WTC11 (cell line): ENCODE data around the gene GJD4. TPM values are rescaled to one million over a fixed set of nuclear protein-coding genes. Genes with fewer than 3 reads are reported as not detected.
A peak's percentile ranks its signal among the peaks of the same experiment; 100 is the strongest.

Source experiments
- ATAC-seq: fragments of 200-7000 bp; cut with Tn5 transposase; 2 replicates; pipeline ENCODE4 v1.10.0; 2021; ENCODE audit warnings: mild to moderate bottlenecking, moderate library complexity
- CTCF ChIA-PET: fragments of 300-600 bp; sonication (Branson Sonifier 250); formaldehyde crosslinking; loops from one replicate; lab custom pipeline; 2021; ENCODE audit warnings: antibody characterized with exemption; lab: Charles Lee
- POLR2A ChIA-PET: fragments of 350-600 bp; sonication (Branson Sonifier 250); formaldehyde crosslinking; loops from one replicate; lab custom pipeline; 2021; ENCODE audit warnings: antibody characterized with exemption; lab: Charles Lee
- DNase-seq: peaks from one replicate; pipeline ENCODE4 v3.0.0; 2021; ENCODE audit warnings: low spot score
- H3K27ac Mint-ChIP-seq: 2 replicates; pipeline ENCODE4 v1.8.0; 2021; ENCODE audit warnings: mixed read lengths
- H3K27me3 Mint-ChIP-seq: 2 replicates; pipeline ENCODE4 v1.8.0; 2021; ENCODE audit warnings: low read depth, mild to moderate bottlenecking, moderate library complexity, mixed read lengths
- H3K36me3 Mint-ChIP-seq: 2 replicates; pipeline ENCODE4 v1.8.0; 2021; ENCODE audit warnings: mixed read lengths
- H3K4me1 Mint-ChIP-seq: 2 replicates; pipeline ENCODE4 v1.8.0; 2022; ENCODE audit warnings: mixed read lengths
- H3K4me3 Mint-ChIP-seq: 2 replicates; pipeline ENCODE4 v1.8.0; 2021; ENCODE audit warnings: mild to moderate bottlenecking, moderate library complexity, mixed read lengths
- H3K9me3 Mint-ChIP-seq: 2 replicates; pipeline ENCODE4 v1.8.0; 2021; ENCODE audit warnings: mixed read lengths
- FOXP1 ChIP-seq: sonication (generic); formaldehyde crosslinking; IDR thresholded peaks from 2 replicates; pipeline ENCODE4 v1.8.0; 2022; ENCODE audit warnings: missing genetic modification reagents, mild to moderate bottlenecking, moderate library complexity, borderline replicate concordance
- KAT7 ChIP-seq: sonication (generic); formaldehyde crosslinking; IDR thresholded peaks from 2 replicates; pipeline ENCODE4 v1.8.1; 2023; ENCODE audit warnings: missing genetic modification reagents, mild to moderate bottlenecking, borderline replicate concordance
- NFYB ChIP-seq: sonication (generic); formaldehyde crosslinking; conservative IDR thresholded peaks from 2 replicates; pipeline ENCODE4 v1.8.0; 2022; ENCODE audit warnings: low read depth, missing genetic modification reagents
- PRRX2 ChIP-seq: fragments of 250-450 bp; sonication (Bioruptor Pico); IDR thresholded peaks from 2 replicates; pipeline ENCODE4 v1.8.0; 2021; ENCODE audit warnings: mild to moderate bottlenecking
- RORB ChIP-seq: fragments of 250-450 bp; sonication (Bioruptor Pico); IDR thresholded peaks from 2 replicates; pipeline ENCODE4 v1.9.0; 2021; ENCODE audit warnings: mild to moderate bottlenecking
- SMAD3 ChIP-seq: sonication (generic); formaldehyde crosslinking; IDR thresholded peaks from 2 replicates; pipeline ENCODE4 v1.8.0; 2022; ENCODE audit warnings: missing genetic modification reagents, mild to moderate bottlenecking, borderline replicate concordance
- SMAD4 ChIP-seq: sonication (generic); formaldehyde crosslinking; IDR thresholded peaks from 2 replicates; pipeline ENCODE4 v1.8.0; 2022; ENCODE audit warnings: mild to moderate bottlenecking, missing genetic modification reagents
- ZNF317 ChIP-seq: sonication (generic); formaldehyde crosslinking; IDR thresholded peaks from 2 replicates; pipeline ENCODE4 v1.8.1; 2023; ENCODE audit warnings: low read depth, mild to moderate bottlenecking, moderate library complexity, missing genetic modification reagents, borderline replicate concordance
- ZNF396 ChIP-seq: fragments of 250-450 bp; sonication (Bioruptor Pico); IDR thresholded peaks from 2 replicates; pipeline ENCODE4 v1.8.0; 2021; ENCODE audit warnings: mild to moderate bottlenecking, moderate library complexity, borderline replicate concordance
- ZNF671 ChIP-seq: fragments of 250-450 bp; sonication (Bioruptor Pico); IDR thresholded peaks from 2 replicates; pipeline ENCODE4 v1.8.0; 2021; ENCODE audit warnings: mild to moderate bottlenecking
- total RNA-seq: library from RNA; stranded (reverse); gene quantifications from 3 replicates; pipeline ENCODE4 v1.2.3, GENCODE V29; 2021
- TF ChIP-seq, protein P1 (sequence below): sonication (generic); formaldehyde crosslinking; conservative IDR thresholded peaks from 2 replicates; pipeline ENCODE4 v1.8.1; 2023; ENCODE audit warnings: mild to moderate bottlenecking, low read depth, missing genetic modification reagents, moderate library complexity
- TF ChIP-seq, protein P2 (sequence below): sonication (generic); formaldehyde crosslinking; IDR thresholded peaks from 2 replicates; pipeline ENCODE4 v1.8.0; 2022; ENCODE audit warnings: mild to moderate bottlenecking, missing genetic modification reagents
- TF ChIP-seq, protein P3 (sequence below): sonication (generic); formaldehyde crosslinking; IDR thresholded peaks from 2 replicates; pipeline ENCODE4 v1.8.1; 2022; ENCODE audit warnings: low read depth, mild to moderate bottlenecking, moderate library complexity, missing genetic modification reagents, borderline replicate concordance
- TF ChIP-seq, protein P4 (sequence below): sonication (generic); formaldehyde crosslinking; IDR thresholded peaks from 2 replicates; pipeline ENCODE4 v1.8.0; 2023; ENCODE audit warnings: missing genetic modification reagents
- TF ChIP-seq, protein P5 (sequence below): sonication (generic); formaldehyde crosslinking; IDR thresholded peaks from 2 replicates; pipeline ENCODE4 v1.8.1; 2023; ENCODE audit warnings: mild to moderate bottlenecking, missing genetic modification reagents, borderline replicate concordance
- TF ChIP-seq, protein P6 (sequence below): sonication (generic); formaldehyde crosslinking; IDR thresholded peaks from 2 replicates; pipeline ENCODE4 v1.8.1; 2023; ENCODE audit warnings: mild to moderate bottlenecking, missing genetic modification reagents, moderate library complexity
- TF ChIP-seq, protein P7 (sequence below): sonication (generic); formaldehyde crosslinking; IDR thresholded peaks from 2 replicates; pipeline ENCODE4 v1.8.1; 2023; ENCODE audit warnings: mild to moderate bottlenecking, moderate library complexity, missing genetic modification reagents
- TF ChIP-seq, protein P8 (sequence below): sonication (generic); formaldehyde crosslinking; IDR thresholded peaks from 2 replicates; pipeline ENCODE4 v1.8.1; 2023; ENCODE audit warnings: mild to moderate bottlenecking, missing genetic modification reagents, moderate library complexity

GJD4 gene
- total RNA-seq, 1 experiment from 2014 or later, result not detected

DNA sequence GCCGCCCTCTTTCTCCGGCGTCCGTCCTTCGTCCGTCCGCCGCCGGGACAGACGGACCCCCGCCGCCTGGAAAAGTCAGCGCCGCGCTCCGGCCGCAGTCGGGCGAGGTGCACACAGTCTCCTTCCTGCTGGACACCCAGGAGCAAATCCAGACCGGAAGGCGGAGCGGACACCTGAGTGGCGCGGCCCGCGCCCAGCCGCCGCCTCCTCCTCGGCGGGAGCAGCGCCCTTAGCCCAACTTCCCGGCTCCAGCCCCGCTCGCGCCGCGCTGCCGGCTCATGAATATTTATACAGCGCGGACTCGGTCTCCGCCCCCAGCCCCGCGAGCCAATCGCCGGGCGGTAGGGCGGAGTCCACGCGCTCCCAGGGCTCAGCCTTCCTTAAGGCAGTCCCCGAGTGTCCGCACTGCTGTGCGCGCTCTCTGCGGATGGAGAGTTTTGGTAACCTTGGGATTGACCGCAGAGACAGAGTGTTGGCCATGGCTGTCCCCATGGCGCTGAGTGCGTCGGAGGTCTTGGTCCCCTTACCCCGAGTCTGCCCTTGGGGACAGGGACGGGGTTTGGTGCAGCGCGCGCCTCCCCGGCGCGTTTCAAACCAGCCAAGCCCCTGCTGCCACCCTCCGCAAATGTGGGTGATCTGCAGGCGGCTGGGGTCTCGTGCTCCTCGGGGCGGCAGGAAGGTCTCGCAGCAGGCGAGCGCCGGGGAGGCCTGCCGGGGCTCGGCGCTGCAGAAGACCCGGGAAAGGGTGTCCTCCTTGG, 37.1 kb downstream of the GJD4 start, which contains the start of gene FZD8 (continued):
- TF ChIP-seq, protein P1, sequence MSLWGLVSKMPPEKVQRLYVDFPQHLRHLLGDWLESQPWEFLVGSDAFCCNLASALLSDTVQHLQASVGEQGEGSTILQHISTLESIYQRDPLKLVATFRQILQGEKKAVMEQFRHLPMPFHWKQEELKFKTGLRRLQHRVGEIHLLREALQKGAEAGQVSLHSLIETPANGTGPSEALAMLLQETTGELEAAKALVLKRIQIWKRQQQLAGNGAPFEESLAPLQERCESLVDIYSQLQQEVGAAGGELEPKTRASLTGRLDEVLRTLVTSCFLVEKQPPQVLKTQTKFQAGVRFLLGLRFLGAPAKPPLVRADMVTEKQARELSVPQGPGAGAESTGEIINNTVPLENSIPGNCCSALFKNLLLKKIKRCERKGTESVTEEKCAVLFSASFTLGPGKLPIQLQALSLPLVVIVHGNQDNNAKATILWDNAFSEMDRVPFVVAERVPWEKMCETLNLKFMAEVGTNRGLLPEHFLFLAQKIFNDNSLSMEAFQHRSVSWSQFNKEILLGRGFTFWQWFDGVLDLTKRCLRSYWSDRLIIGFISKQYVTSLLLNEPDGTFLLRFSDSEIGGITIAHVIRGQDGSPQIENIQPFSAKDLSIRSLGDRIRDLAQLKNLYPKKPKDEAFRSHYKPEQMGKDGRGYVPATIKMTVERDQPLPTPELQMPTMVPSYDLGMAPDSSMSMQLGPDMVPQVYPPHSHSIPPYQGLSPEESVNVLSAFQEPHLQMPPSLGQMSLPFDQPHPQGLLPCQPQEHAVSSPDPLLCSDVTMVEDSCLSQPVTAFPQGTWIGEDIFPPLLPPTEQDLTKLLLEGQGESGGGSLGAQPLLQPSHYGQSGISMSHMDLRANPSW (CRISPR knock-in tag), result no peak
- no peak for TF ChIP-seq ZNF396 (CRISPR knock-in tag)
- no peak for TF ChIP-seq ZNF317 (CRISPR knock-in tag)
- no peak for TF ChIP-seq SMAD4
- no peak for TF ChIP-seq ZNF671 (CRISPR knock-in tag)

DNA sequence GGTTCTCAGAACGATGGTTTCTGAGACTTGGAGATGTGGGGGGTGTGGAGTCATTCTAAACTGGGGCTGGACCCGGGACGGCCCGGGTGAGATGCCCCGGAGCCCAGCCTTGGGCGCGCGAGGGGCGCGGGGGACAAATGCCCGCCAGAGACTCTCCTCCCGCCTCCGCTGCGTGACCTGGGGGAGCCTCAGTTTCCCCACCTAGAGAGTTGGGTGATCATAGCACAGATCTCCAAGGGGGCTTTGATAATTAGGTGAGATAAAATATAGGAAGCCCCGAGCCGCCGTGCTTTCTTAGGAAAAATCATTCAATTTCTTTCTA, 37.6 kb downstream of the GJD4 start:
- Mint-ChIP-seq H3K4me3 (peak overlapping the region; percentile 77), H3K27ac (no peak overlapping the region), H3K9me3 (peaks cover 4% of the 10 kb centered on the region), H3K36me3 (peaks cover 3% of the 10 kb centered on the region; the same call in 1 of the 2 replicates), H3K4me1 (peaks cover 24% of the 10 kb centered on the region), H3K27me3 (peaks cover 39% of the 10 kb centered on the region)
- DNase-seq, result no peak
- ATAC-seq, result peak; percentile 0
- POLR2A ChIA-PET, result no interaction called here
- CTCF ChIA-PET, result no interaction called here
- TF ChIP-seq ZNF396 (CRISPR knock-in tag) (no peak), RORB (no peak), ZNF671 (CRISPR knock-in tag) (no peak), SMAD3 (CRISPR knock-in tag) (no peak), NFYB (no peak), FOXP1 (CRISPR knock-in tag) (no peak), KAT7 (CRISPR knock-in tag) (no peak), PRRX2 (CRISPR knock-in tag) (no peak)
- TF ChIP-seq, protein P2, sequence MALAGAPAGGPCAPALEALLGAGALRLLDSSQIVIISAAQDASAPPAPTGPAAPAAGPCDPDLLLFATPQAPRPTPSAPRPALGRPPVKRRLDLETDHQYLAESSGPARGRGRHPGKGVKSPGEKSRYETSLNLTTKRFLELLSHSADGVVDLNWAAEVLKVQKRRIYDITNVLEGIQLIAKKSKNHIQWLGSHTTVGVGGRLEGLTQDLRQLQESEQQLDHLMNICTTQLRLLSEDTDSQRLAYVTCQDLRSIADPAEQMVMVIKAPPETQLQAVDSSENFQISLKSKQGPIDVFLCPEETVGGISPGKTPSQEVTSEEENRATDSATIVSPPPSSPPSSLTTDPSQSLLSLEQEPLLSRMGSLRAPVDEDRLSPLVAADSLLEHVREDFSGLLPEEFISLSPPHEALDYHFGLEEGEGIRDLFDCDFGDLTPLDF, result no peak
- TF ChIP-seq, protein P1 (CRISPR knock-in tag), result no peak
- TF ChIP-seq, protein P3, sequence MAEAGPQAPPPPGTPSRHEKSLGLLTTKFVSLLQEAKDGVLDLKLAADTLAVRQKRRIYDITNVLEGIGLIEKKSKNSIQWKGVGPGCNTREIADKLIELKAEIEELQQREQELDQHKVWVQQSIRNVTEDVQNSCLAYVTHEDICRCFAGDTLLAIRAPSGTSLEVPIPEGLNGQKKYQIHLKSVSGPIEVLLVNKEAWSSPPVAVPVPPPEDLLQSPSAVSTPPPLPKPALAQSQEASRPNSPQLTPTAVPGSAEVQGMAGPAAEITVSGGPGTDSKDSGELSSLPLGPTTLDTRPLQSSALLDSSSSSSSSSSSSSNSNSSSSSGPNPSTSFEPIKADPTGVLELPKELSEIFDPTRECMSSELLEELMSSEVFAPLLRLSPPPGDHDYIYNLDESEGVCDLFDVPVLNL (CRISPR knock-in tag), result no peak
- TF ChIP-seq, protein P4, sequence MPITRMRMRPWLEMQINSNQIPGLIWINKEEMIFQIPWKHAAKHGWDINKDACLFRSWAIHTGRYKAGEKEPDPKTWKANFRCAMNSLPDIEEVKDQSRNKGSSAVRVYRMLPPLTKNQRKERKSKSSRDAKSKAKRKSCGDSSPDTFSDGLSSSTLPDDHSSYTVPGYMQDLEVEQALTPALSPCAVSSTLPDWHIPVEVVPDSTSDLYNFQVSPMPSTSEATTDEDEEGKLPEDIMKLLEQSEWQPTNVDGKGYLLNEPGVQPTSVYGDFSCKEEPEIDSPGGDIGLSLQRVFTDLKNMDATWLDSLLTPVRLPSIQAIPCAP (CRISPR knock-in tag), result no peak
- TF ChIP-seq, protein P5, sequence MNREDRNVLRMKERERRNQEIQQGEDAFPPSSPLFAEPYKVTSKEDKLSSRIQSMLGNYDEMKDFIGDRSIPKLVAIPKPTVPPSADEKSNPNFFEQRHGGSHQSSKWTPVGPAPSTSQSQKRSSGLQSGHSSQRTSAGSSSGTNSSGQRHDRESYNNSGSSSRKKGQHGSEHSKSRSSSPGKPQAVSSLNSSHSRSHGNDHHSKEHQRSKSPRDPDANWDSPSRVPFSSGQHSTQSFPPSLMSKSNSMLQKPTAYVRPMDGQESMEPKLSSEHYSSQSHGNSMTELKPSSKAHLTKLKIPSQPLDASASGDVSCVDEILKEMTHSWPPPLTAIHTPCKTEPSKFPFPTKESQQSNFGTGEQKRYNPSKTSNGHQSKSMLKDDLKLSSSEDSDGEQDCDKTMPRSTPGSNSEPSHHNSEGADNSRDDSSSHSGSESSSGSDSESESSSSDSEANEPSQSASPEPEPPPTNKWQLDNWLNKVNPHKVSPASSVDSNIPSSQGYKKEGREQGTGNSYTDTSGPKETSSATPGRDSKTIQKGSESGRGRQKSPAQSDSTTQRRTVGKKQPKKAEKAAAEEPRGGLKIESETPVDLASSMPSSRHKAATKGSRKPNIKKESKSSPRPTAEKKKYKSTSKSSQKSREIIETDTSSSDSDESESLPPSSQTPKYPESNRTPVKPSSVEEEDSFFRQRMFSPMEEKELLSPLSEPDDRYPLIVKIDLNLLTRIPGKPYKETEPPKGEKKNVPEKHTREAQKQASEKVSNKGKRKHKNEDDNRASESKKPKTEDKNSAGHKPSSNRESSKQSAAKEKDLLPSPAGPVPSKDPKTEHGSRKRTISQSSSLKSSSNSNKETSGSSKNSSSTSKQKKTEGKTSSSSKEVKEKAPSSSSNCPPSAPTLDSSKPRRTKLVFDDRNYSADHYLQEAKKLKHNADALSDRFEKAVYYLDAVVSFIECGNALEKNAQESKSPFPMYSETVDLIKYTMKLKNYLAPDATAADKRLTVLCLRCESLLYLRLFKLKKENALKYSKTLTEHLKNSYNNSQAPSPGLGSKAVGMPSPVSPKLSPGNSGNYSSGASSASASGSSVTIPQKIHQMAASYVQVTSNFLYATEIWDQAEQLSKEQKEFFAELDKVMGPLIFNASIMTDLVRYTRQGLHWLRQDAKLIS, result no peak
- TF ChIP-seq, protein P6, sequence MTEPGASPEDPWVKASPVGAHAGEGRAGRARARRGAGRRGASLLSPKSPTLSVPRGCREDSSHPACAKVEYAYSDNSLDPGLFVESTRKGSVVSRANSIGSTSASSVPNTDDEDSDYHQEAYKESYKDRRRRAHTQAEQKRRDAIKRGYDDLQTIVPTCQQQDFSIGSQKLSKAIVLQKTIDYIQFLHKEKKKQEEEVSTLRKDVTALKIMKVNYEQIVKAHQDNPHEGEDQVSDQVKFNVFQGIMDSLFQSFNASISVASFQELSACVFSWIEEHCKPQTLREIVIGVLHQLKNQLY (CRISPR knock-in tag), result no peak
- TF ChIP-seq, protein P7, sequence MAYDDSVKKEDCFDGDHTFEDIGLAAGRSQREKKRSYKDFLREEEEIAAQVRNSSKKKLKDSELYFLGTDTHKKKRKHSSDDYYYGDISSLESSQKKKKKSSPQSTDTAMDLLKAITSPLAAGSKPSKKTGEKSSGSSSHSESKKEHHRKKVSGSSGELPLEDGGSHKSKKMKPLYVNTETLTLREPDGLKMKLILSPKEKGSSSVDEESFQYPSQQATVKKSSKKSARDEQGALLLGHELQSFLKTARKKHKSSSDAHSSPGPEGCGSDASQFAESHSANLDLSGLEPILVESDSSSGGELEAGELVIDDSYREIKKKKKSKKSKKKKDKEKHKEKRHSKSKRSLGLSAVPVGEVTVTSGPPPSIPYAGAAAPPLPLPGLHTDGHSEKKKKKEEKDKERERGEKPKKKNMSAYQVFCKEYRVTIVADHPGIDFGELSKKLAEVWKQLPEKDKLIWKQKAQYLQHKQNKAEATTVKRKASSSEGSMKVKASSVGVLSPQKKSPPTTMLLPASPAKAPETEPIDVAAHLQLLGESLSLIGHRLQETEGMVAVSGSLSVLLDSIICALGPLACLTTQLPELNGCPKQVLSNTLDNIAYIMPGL (CRISPR knock-in tag), result no peak
- TF ChIP-seq, protein P8, sequence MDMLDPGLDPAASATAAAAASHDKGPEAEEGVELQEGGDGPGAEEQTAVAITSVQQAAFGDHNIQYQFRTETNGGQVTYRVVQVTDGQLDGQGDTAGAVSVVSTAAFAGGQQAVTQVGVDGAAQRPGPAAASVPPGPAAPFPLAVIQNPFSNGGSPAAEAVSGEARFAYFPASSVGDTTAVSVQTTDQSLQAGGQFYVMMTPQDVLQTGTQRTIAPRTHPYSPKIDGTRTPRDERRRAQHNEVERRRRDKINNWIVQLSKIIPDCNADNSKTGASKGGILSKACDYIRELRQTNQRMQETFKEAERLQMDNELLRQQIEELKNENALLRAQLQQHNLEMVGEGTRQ (CRISPR knock-in tag), result no peak
